HG03378 (cell line): ENCODE data around the gene ARSB.
A peak's percentile ranks its signal among the peaks of the same experiment; 100 is the strongest.

Experiments used
- ATAC-seq: cut with Tn5 transposase; IDR thresholded peaks from one replicate; pipeline ENCODE4 v1.9.1; 2021; ENCODE audit warnings: mild to moderate bottlenecking, moderate library complexity; ENCODE audit not compliant: unreplicated experiment

ARSB gene

DNA sequence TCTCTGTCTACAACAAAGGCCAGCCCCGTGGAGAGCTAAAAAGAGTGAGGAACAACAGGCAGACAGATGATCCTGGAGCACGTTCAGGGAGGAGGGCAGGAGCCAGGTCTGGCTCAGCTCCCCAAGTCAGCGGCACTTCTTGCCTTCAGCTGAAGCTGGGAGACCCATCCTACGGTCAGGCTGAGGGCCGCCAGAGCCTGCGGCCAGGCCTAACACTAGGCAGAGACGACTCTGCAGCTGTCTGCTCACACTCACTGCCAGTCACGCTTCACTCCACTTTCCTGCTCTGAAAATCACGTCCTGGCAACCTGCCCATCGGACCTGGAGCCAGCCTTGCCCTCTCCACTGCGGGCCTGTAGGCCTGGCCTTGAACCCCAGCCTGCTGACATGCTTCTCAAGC is 175.7 kb downstream of the ARSB start:
- ATAC-seq: no peak

DNA sequence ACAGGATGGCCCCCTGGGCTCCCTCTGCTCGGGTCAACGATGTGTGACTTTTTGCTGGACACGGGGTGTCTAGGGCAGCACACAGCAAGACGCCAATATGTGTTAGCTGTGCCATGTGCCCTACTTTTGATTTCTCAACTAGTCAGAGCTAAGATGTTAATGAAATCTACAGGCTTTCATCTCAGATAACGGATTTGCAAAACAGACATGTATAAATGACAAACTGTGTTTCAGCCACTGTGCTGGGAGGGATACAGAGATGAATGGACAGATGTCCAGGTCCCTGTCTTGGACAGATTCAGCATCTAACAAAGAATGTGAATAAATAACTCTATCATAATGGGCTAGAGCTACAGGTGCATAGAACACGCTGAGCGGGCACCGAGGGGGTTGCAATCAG is 176.3 kb downstream of the ARSB start:
- ATAC-seq: no peak

DNA sequence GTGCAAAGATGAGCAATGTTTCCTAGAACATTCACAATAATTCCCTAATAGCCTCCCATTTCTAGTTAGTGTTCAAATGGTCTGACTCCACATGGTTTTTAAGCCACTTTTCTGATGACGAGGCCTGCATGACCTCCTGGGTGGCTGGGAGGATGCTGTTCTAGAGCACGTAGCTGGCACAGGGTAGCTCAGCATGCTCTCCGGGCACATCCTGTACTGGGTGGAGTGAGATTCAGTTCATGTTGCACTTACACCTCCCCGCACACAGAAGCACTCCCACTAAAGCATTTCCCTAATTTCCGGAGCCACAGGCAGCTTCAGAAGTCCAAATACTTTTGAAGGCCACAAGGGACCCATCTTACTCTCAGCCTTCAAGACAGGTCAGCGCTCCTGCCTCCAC is 176.7 kb downstream of the ARSB start:
- no peak for ATAC-seq

DNA sequence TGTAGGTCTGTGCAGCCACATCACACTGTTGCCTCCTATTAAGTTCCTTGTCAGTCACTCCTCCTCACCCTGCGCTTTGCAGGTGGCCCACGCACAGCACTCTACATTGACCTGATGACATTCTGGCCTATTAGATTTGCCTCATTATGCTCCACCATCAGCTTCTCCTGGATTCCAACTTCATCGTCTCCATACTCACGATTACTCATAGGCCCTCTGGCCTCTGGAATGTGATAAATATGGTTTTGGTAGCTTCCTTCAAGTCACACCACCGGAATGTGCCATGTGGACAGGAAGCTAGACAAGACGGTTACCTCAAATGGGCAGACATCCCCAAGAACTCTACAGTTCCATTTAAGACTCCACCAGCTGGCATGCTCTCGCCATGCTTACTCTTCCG is 178.6 kb downstream of the ARSB start:
- ATAC-seq: no peak

DNA sequence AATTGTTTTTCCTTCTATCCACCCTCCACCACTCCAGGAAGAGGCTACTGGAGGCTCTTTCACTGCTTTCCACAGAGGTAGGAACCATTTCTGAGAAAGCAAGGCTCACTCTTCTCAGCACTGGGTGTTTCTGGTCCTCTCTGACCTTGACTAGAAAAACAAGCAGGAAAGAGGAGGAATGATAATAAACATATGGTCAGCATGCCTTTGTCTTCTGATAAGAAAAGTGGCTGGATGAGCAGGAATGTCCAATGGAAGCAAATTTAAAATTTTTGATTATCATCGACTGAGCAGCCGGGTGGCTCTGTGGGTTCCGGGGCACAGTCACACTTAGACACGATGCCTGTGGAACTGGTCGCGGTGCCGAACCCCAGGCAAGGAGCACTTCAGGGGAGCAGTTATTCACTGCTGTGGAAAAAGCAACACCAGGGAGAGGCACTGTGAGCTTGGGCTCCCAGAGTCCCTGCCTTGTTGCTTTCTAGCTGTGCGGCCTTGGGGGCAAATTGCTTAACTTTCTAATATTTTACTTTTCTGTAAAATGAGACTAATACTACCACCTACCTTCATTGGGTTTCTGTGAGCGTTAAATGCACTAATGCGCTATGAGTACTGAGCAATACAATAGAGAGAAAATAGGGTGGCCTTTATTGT is 179.5 kb downstream of the ARSB start:
- ATAC-seq: no peak

DNA sequence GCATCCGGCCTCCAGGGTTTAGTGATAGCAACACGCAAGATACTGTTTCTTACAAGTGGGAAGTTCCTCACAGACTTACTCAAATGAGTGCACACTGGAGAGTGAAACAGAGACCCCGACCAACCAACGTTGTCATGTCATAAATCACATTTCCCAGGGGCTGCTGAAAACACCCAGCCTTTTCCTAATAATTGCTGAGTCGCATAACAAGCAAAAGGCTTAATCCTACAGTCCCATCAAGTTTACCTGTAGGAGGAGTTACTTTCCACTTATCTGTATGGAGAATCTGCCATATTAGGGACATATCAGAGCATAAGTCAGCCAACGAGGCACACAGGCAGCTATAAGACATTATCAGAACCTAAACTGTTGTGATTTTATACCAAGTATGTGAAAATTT is 180.1 kb downstream of the ARSB start:
- no peak for ATAC-seq

DNA sequence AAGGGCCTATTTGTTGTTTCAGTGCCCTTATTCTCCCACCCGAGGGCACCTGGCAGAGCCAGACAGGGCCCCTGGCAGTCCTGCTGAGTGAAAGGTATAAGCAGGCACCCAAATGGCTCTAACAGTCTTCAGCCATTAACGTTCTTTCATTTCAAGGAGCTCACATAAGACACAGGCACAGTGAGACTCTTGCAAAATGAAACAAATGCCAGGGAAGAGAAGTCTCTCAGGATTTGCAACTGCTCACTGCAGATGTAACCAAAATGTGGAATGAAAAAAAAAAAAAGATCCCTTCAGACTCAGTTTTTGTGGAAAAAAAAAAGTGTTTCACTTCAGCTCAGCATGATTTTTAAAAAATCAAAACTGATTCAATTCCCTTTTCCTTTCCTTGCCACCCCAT is 181.2 kb downstream of the ARSB start:
- no peak for ATAC-seq

DNA sequence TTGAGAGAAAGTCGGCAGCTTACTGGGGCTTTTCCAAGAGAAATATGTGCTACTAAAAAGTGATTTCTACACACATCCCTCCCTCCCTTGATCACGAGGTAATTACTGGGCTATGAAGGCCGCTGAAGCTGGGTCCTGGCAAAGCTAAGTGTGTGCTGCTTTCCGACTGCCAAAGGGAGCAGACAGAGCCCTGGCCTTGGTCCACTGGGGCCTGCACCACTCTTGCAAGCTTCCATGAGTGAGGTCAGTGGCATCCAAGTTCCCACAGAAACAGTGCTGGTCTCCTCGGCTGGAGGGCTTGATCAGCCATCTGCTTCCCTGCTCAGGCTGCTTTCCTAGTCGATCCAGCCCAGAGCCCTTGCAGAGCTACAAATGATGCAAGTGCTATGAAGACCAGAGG is 181.8 kb downstream of the ARSB start:
- no peak for ATAC-seq

DNA sequence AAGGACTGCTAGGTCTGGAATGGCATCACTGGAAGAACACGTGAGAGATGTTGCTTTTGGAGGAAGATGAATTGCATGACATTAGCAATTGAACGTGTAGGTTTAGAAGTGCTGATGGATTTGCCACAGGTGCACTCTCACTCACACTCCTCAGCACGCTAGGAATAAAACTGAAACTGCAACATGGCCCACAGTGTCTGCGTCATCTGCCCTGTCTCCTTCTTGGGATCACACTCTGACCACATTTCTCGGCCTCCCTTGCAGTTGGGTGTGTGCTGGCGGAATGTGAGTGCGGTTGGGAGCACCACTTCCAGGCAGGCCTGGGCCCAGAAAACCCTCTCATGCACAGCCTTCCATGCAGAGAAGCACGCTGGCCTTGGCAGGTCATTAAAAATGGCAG is 183.7 kb downstream of the ARSB start:
- ATAC-seq: no peak

DNA sequence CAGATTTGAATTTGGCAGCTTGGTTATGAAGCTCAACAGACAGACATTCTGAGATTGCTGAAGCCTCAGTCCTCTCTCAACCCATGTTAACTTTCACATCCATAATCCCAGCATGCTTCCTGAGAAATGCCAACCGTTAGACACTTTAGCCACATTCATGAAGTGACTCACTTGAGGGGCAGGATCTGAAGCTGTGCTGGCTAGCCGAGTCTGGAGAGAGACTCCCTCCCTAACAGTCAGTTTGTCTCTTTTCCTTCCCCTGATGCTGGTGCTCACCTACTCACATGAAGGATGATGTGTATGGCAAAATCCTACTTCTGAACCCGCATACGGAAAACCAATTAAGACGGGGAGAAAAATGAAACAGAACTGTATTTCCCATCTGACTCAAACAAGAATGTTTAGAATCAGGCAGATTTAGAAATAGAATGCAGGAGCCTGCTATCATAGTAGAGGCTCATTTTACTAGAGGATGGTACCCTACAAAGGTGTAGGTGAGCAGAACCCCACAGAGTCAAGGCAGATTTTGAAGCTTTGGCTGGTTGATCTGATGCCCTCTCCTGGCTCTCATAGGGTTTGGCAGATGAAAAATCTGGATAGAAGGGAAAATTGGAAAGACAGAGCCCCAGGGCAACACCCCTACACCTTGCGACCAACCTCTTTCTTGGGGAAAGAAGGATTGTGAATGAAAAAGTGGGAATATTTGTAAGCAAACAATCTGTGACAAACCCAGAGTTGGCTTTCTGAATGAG is 185.7 kb downstream of the ARSB start:
- ATAC-seq: no peak

DNA sequence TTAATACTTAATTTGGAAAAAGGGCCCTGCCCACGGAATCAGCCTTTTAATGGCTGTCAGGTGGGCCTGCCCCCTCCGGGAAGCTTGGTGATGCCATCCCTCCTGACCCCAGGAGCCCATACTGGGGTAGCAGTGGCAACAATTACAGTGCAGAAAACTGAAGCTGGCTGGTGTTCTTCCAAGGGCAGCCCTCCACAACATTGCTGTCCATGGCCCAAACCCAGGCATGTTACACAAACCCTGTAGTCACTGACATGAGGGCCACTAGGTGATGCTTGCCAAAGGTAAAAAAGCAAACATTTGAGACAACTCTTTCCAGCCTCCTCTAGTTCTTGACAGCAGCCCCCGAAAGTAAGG is 186.5 kb downstream of the ARSB start:
- ATAC-seq: no peak

DNA sequence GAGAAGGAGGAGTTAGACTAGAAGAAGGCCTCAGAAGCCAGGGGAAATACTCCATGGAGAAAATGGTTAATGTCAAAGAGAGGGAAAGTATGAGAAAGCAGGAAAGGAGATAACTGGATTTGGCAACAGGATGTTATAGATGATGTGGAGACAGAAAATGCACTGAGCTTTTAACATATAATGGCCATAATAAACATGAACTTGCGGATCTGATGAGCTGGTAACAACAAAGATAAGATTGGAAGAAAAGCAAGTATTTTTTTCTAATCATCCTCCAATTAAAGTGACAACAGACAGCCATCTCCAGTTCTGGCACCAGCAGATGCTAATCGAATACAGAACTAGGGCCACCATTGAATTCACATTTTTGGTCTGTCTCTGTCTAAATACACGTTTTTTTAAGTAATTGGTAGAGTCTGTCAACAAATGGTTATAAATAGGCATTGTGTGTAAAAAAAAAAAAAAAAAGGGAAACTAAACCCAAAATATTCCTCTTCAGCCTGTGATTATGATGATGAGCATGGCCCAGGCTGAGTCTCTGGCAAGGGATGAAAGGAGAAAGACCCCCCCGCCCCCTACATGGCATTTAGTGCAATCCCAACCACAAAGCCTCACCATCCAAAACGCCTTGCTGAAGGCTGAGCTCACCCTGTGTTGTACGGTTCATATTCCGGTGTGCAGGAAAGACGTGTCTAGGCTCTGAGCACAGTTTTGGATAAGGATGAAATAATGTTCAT is 187.0 kb downstream of the ARSB start:
- no peak for ATAC-seq

DNA sequence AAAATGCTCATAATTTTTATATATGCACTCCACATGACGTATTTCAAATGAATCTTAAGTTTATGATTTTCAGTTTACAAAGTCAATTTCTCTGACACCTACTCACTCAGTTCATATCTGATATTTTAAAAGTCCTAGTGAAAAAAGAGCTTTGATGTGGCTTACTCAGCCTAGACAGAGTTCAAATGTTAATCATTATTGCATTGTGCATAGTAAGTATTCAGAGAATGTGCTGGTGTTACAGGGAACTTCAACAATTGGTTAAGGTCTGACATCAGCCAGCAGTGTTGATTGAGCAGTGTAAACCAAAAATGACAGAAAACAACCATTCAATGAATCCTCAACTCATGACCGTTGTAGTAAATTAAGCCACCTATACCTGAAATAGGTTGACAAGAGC is 189.4 kb downstream of the ARSB start:
- ATAC-seq: no peak

DNA sequence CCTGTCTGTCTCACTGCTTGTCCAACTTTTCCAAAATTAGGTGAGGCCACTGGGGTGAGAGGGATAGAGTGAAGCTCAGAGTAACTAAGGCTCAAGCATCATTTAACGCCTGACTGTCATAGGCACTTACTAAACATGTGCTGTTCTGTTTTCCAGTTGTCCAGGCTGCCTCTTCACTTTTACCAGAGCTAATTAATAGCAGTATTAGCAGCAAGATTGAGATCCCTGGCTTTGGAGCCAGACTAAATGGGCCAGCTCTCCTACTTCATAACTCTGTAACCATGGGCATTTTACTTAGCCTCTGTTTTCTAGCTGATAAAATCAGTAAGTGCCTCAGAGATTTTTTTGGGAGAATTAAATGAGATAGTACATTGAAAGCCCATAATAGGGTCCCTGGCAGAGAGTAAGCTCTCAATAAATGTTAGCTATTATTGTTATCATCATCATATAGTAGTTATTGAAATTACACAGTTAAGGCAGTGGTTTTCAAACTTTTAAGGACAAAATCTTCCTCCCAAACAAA is 190.4 kb downstream of the ARSB start:
- ATAC-seq: no peak

DNA sequence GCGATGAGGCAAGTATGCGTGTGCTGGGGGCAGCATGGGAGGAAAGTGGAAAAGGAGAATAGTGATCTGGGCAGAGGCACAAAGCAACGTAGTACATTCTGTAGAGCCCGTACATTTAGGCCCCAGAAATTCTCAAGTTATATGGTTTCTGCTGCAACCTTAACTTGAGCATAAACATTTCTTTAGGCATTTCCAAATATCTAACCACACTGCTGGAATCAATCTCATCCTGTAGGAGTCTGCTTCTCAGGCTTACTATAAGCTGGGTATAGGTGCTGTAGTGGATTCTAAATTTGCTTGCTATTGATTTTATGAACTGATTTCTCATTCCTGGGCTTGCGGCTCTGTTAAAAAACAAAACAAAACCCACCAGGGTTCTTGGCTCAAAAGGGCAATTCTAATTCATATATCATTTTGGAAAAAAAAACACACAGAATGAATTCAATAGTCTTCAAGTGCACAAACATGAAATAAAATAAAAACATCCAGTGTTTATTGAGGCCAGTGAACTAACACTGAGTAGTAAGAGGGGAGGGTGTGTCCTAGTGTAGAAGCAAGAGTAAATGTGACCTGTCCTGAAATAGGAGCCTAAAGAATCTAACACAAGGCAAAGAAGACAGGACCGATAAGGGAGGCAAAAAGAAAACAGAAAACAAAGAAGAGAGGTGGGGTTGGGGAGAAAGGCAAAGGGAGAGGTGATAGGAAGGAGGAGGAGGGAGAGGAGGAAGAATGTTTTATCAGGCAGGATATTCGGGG is 191.0 kb downstream of the ARSB start:
- no peak for ATAC-seq

DNA sequence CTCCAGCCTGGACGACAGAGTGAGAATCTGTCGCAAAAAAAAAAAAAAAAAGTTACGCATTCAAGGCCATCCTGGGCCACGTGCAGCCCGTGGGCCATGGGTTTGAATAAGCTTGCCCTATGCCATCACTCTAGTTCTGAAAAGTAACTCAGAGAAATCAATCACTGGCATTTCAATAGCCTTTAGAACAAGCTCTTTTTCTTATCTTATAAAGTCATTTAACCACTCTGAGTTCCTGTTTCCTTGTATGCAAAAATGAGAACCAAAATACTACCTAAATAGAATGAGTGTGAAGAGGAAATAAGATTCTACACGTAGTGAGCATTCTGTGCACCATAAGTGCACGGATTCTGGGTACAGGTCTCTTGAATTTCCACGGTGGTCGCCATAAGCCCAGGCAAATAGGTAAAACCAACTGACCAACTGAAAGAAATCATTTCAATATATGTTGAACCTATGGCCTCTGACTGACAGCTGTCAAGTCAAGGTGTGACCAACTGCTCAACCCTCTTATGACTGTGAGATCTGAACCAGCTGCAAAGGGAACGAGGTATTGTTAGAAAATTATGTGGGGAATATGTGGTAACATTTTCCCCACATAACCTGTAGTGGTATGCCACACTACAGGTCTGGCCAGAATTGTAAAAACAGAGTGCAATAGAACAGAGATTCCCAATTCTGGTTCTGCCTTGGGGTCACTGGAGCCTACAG is 192.6 kb downstream of the ARSB start:
- peak; percentile 63 for ATAC-seq

DNA sequence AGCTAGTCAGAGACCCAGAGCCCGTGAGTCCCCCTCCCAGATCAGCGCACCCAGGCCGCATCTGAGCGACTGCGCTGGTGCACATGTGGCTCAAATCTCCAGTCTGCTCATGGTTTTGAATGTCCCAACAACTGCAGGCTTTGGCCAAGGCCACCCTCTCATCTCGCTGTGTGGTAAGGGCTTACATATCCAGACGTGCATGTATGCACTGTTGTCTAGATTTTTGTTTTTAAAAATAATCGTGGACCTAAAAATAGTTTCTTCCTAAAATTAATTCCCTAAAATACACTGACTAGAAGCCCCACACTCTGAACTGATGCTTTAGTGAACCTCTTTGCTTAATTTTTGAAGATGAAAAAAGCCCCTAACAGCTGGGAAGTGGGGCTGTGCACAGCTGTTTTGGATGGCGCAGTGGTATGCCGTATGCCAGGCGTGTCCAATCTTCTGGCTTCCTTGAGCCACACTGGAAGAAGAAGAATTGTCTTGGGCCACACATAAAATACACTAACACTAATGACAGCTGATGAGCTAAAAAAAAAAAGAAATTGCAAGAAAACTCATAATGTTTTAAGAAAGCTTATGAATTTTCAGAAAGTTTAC is 193.5 kb downstream of the ARSB start:
- ATAC-seq: no peak

DNA sequence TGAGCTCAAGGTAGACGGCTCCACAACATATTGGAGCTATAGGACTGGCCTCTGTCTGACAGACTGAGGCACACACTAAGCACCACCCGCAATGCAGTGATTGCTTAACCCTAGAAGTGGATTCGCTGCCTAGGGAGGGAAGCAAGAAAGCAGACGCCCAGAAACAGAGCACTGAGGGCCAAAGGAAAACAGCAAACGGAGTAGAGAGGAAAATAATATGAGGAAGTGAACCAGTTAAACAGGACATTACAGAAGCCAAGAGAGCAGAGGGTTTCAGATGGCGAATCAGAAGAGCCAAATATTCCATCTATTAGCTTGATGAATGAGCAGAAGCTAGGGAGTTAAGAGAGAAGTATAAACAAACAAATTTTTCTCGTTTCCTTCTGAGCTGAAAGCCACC is 197.3 kb downstream of the ARSB start:
- ATAC-seq: no peak

DNA sequence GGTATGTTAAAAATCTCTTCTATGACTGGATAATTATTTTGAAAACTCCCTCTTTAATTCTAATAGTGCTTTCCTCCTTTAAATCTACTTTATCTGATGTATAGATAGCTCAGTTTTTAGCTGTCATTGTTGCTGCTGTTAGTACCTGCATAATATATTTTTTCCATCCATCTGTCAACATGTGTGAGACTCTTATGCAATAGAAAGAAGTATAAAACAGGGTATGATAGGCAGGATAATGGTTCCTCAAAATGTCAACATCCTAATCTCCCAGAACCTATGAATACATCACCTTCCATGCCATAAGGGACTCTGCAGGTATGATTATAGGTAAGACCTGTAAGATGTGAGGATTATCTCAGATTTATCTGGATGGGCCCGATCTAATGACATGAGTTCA is 199.7 kb downstream of the ARSB start:
- no peak for ATAC-seq

DNA sequence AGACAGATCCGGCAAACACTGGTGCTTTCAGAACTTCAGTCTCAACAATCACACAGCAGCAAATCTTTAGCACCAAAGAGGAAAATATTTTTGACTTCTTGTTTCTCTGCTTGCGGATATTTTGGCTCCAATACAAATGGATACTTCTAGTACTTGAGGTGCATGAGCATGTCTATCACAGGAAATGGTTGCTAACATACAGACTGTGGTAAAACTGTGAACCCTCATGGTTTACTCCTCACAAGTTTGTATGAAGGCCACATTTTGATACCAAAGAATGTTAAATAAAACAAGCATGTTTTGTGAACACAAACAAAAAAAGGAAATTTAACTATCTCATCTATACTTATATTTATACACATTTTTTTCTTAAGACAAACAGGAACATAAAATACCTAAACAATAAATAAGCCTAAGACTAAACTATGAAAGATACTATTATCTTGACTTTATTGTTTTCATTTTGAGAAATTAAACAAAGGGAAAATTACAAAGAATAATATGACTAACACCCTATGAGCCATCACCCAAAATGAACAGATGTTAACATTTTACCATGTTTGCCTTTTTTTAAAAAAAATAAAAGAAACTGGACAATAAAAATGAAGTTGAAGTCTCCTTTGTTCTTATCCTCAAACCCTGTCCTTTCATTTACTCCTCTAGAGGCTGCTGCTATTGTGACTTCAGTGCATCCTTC is 201.5 kb downstream of the ARSB start:
- no peak for ATAC-seq
